T-helper 17 cell (primary cell): Measurements from ENCODE around the gene PCBP3. TPM values are rescaled to one million over a fixed set of nuclear protein-coding genes. Genes with fewer than 3 reads are reported as not detected.
A peak's percentile ranks its signal among the peaks of the same experiment; 100 is the strongest.

Experiments used
- ATAC-seq: fragments of 150-1000 bp; cut with Tn5 transposase; 2 replicates; pipeline ENCODE4 v1.10.0; 2021; ENCODE audit warnings: mild to moderate bottlenecking, moderate library complexity
- DNase-seq, 3 donors: peaks; one replicate each; pipeline versions ENCODE4 v3.0.0 to v3.0.0-alpha.2; 2020 to 2021
- H3K9me3 ChIP-seq: one replicate; pipeline ENCODE4 v1.7.0; 2013; ENCODE audit warnings: low read length, mild to moderate bottlenecking; ENCODE audit not compliant: control insufficient read depth, poor library complexity, severe bottlenecking
- H3K27ac Mint-ChIP-seq: one replicate; pipeline ENCODE4 v1.8.0; 2022; ENCODE audit warnings: mild to moderate bottlenecking, moderate library complexity, mixed read lengths
- H3K27me3 Mint-ChIP-seq: one replicate; pipeline ENCODE4 v1.8.0; 2022; ENCODE audit warnings: mixed read lengths
- H3K36me3 Mint-ChIP-seq: one replicate; pipeline ENCODE4 v1.8.0; 2022; ENCODE audit warnings: low read depth, mixed read lengths
- H3K4me1 Mint-ChIP-seq: one replicate; pipeline ENCODE4 v1.8.0; 2022; ENCODE audit warnings: mild to moderate bottlenecking, mixed read lengths
- H3K4me3 Mint-ChIP-seq: one replicate; pipeline ENCODE4 v1.8.0; 2022; ENCODE audit warnings: mild to moderate bottlenecking, moderate library complexity, mixed read lengths
- total RNA-seq, 4 donors: library from RNA in 2 of 4; stranded (reverse) in 2 of 4; gene quantifications; one replicate each; pipeline ENCODE4 v1.2.3 and lab custom pipeline; 2022 to 2026

The PCBP3 gene
- total RNA-seq, 2 donors from 2014 or later = 0.91 to 4.2 TPM

GRCh38 chr21:45836694-45837670 lies 193.5 kb downstream of the PCBP3 start:
- no peaks in the 10 kb centered on the region for H3K9me3 ChIP-seq
- no peak overlapping the region for H3K4me3 Mint-ChIP-seq
- H3K27me3 Mint-ChIP-seq = peaks cover 7% of the 10 kb centered on the region
- no peak for DNase-seq
- ATAC-seq = no peak
- peak overlapping the region; percentile 61 for H3K27ac Mint-ChIP-seq
- no peaks in the 10 kb centered on the region for H3K36me3 Mint-ChIP-seq
- H3K4me1 Mint-ChIP-seq = no peaks in the 10 kb centered on the region

- ATAC-seq (no peak), DNase-seq (no peak)
- H3K9me3 ChIP-seq = no peaks in the 10 kb centered on the region
- Mint-ChIP-seq H3K27me3 (peaks cover 7% of the 10 kb centered on the region), H3K4me1 (no peaks in the 10 kb centered on the region), H3K27ac (no peak overlapping the region), H3K36me3 (no peaks in the 10 kb centered on the region), H3K4me3 (no peak overlapping the region)
Measured at GRCh38 chr21:45837936-45838335, 194.4 kb downstream of the PCBP3 start.

GRCh38 chr21:45838634-45839033 lies 195.1 kb downstream of the PCBP3 start:
- no peaks in the 10 kb centered on the region for H3K4me1 Mint-ChIP-seq
- no peak for DNase-seq
- H3K36me3 Mint-ChIP-seq = no peaks in the 10 kb centered on the region
- ATAC-seq = no peak
- no peak overlapping the region for H3K4me3 Mint-ChIP-seq
- H3K27me3 Mint-ChIP-seq = peaks cover 7% of the 10 kb centered on the region
- H3K27ac Mint-ChIP-seq = no peak overlapping the region
- H3K9me3 ChIP-seq = no peaks in the 10 kb centered on the region

- Mint-ChIP-seq H3K27ac (no peak overlapping the region), H3K4me1 (no peaks in the 10 kb centered on the region), H3K4me3 (no peak overlapping the region), H3K36me3 (no peaks in the 10 kb centered on the region), H3K27me3 (peaks cover 7% of the 10 kb centered on the region)
- no peaks in the 10 kb centered on the region for H3K9me3 ChIP-seq
- ATAC-seq = no peak
- DNase-seq = no peak
Measured at GRCh38 chr21:45839274-45839673, 195.7 kb downstream of the PCBP3 start.

- H3K27me3 Mint-ChIP-seq = peaks cover 14% of the 10 kb centered on the region
- no peak for ATAC-seq
- H3K4me1 Mint-ChIP-seq = no peaks in the 10 kb centered on the region
- no peak overlapping the region for H3K27ac Mint-ChIP-seq
- H3K36me3 Mint-ChIP-seq = no peaks in the 10 kb centered on the region
- no peak overlapping the region for H3K4me3 Mint-ChIP-seq
- H3K9me3 ChIP-seq = no peaks in the 10 kb centered on the region
- no peak for DNase-seq
Measured at GRCh38 chr21:45841033-45841432, 197.5 kb downstream of the PCBP3 start.

GRCh38 chr21:45843426-45843825 lies 199.9 kb downstream of the PCBP3 start:
- no peak overlapping the region for H3K27ac Mint-ChIP-seq
- no peak for DNase-seq
- no peak overlapping the region for H3K4me3 Mint-ChIP-seq
- H3K36me3 Mint-ChIP-seq = peaks cover 3% of the 10 kb centered on the region
- no peaks in the 10 kb centered on the region for H3K9me3 ChIP-seq
- H3K27me3 Mint-ChIP-seq = peaks cover 34% of the 10 kb centered on the region
- H3K4me1 Mint-ChIP-seq = peaks cover 9% of the 10 kb centered on the region
- no peak for ATAC-seq

- no peak for ATAC-seq
- Mint-ChIP-seq H3K4me3 (no peak overlapping the region), H3K36me3 (peaks cover 3% of the 10 kb centered on the region), H3K27me3 (peaks cover 33% of the 10 kb centered on the region), H3K4me1 (peaks cover 9% of the 10 kb centered on the region), H3K27ac (no peak overlapping the region)
- no peak for DNase-seq
- H3K9me3 ChIP-seq = no peaks in the 10 kb centered on the region
Measured at GRCh38 chr21:45844181-45844580, 200.7 kb downstream of the PCBP3 start.

GRCh38 chr21:45845063-45845769 lies 201.7 kb downstream of the PCBP3 start:
- H3K4me1 Mint-ChIP-seq = peaks cover 9% of the 10 kb centered on the region
- peaks cover 7% of the 10 kb centered on the region for H3K36me3 Mint-ChIP-seq
- H3K27ac Mint-ChIP-seq = no peak overlapping the region
- peaks cover 36% of the 10 kb centered on the region for H3K27me3 Mint-ChIP-seq
- no peak overlapping the region for H3K4me3 Mint-ChIP-seq
- H3K9me3 ChIP-seq = no peaks in the 10 kb centered on the region
- DNase-seq = no peak
- ATAC-seq = no peak

- H3K4me3 Mint-ChIP-seq = no peak overlapping the region
- H3K9me3 ChIP-seq = no peaks in the 10 kb centered on the region
- H3K4me1 Mint-ChIP-seq = peaks cover 9% of the 10 kb centered on the region
- no peak for ATAC-seq
- H3K27me3 Mint-ChIP-seq = peaks cover 38% of the 10 kb centered on the region
- DNase-seq = no peak
- H3K36me3 Mint-ChIP-seq = peaks cover 9% of the 10 kb centered on the region
- H3K27ac Mint-ChIP-seq = no peak overlapping the region
Measured at GRCh38 chr21:45845770-45846090, 202.2 kb downstream of the PCBP3 start.

GRCh38 chr21:45846373-45847160 lies 203.0 kb downstream of the PCBP3 start:
- no peak overlapping the region for H3K4me3 Mint-ChIP-seq
- H3K4me1 Mint-ChIP-seq = peaks cover 9% of the 10 kb centered on the region
- peaks cover 43% of the 10 kb centered on the region for H3K27me3 Mint-ChIP-seq
- DNase-seq (no peak), ATAC-seq (no peak)
- no peak overlapping the region for H3K27ac Mint-ChIP-seq
- no peaks in the 10 kb centered on the region for H3K9me3 ChIP-seq
- H3K36me3 Mint-ChIP-seq = peaks cover 9% of the 10 kb centered on the region

GRCh38 chr21:45847870-45848269 lies 204.3 kb downstream of the PCBP3 start:
- H3K4me3 Mint-ChIP-seq = no peak overlapping the region
- peaks cover 9% of the 10 kb centered on the region for H3K36me3 Mint-ChIP-seq
- no peak overlapping the region for H3K27ac Mint-ChIP-seq
- peaks cover 9% of the 10 kb centered on the region for H3K4me1 Mint-ChIP-seq
- H3K27me3 Mint-ChIP-seq = peaks cover 44% of the 10 kb centered on the region
- no peak for DNase-seq
- no peaks in the 10 kb centered on the region for H3K9me3 ChIP-seq
- no peak for ATAC-seq

GRCh38 chr21:45848331-45848730 lies 204.8 kb downstream of the PCBP3 start:
- Mint-ChIP-seq H3K27ac (no peak overlapping the region), H3K36me3 (peaks cover 9% of the 10 kb centered on the region), H3K27me3 (peaks cover 48% of the 10 kb centered on the region), H3K4me3 (no peak overlapping the region), H3K4me1 (peaks cover 10% of the 10 kb centered on the region)
- no peak for ATAC-seq
- no peak for DNase-seq
- no peaks in the 10 kb centered on the region for H3K9me3 ChIP-seq

- Mint-ChIP-seq H3K4me1 (peaks cover 10% of the 10 kb centered on the region), H3K36me3 (peaks cover 9% of the 10 kb centered on the region), H3K27me3 (peaks cover 53% of the 10 kb centered on the region), H3K27ac (no peak overlapping the region), H3K4me3 (no peak overlapping the region)
- DNase-seq (no peak), ATAC-seq (no peak)
- H3K9me3 ChIP-seq = no peaks in the 10 kb centered on the region
Measured at GRCh38 chr21:45848805-45849204, 205.3 kb downstream of the PCBP3 start.
